Right lung (tissue), 5 donors: ENCODE results near the gene MAP4K3. TPM values are rescaled to one million over a fixed set of nuclear protein-coding genes. Genes with fewer than 3 reads are reported as not detected.

ENCODE experiments used
- DNase-seq, 2 donors: peaks; one replicate each; pipeline ENCODE4 v3.0.0-alpha.2; 2013
- polyA plus RNA-seq, 5 donors: library from polyadenylated mRNA; unstranded; fragments of 120-200 nt; gene quantifications; one replicate each; pipeline versions ENCODE4 v1.2.1 to v1.2.3, GENCODE V29; 2013; ENCODE audit warnings: inconsistent platforms in 1 of 5, low replicate concordance in 1 of 5; ENCODE audit not compliant: insufficient read length in 5 of 5, insufficient read depth in 1 of 5

The MAP4K3 gene
- polyA plus RNA-seq, 5 donors, result 43.5 to 82.7 (median 65.4) TPM

GRCh38 chr2:39308778-39309177, 128.3 kb downstream of the MAP4K3 start:
- DNase-seq, result no peak

GRCh38 chr2:39306626-39307025, 130.5 kb downstream of the MAP4K3 start:
- no peak for DNase-seq

GRCh38 chr2:39304729-39305128, 132.4 kb downstream of the MAP4K3 start:
- DNase-seq, result no peak

GRCh38 chr2:39304200-39304599, 132.9 kb downstream of the MAP4K3 start:
- DNase-seq, result no peak

- DNase-seq, result no peak
Measured at GRCh38 chr2:39301352-39301751, 135.7 kb downstream of the MAP4K3 start.

- peak in 1 of 2 donors; percentile 6 for DNase-seq
Measured at GRCh38 chr2:39300044-39300978, 136.8 kb downstream of the MAP4K3 start.

GRCh38 chr2:39290433-39290832, 146.7 kb downstream of the MAP4K3 start:
- no peak for DNase-seq

- no peak for DNase-seq
Measured at GRCh38 chr2:39289609-39290008, 147.5 kb downstream of the MAP4K3 start.

GRCh38 chr2:39283561-39283960, 153.5 kb downstream of the MAP4K3 start:
- no peak for DNase-seq

GRCh38 chr2:39281391-39281790, 155.7 kb downstream of the MAP4K3 start:
- no peak for DNase-seq

- DNase-seq, result no peak
Measured at GRCh38 chr2:39275016-39275415, 162.1 kb downstream of the MAP4K3 start.

GRCh38 chr2:39269941-39270340, 167.1 kb downstream of the MAP4K3 start:
- peak; percentile 22 to 24 for DNase-seq

- no peak for DNase-seq
Measured at GRCh38 chr2:39266916-39267434, 170.1 kb downstream of the MAP4K3 start.

GRCh38 chr2:39266139-39266805, 170.8 kb downstream of the MAP4K3 start:
- DNase-seq, result no peak

GRCh38 chr2:39265315-39265714, 171.8 kb downstream of the MAP4K3 start:
- no peak for DNase-seq

GRCh38 chr2:39264733-39265132, 172.4 kb downstream of the MAP4K3 start:
- DNase-seq, result no peak

- no peak for DNase-seq
Measured at GRCh38 chr2:39260087-39260486, 177.0 kb downstream of the MAP4K3 start.

GRCh38 chr2:39256040-39256439, 181.0 kb downstream of the MAP4K3 start:
- DNase-seq, result no peak

- DNase-seq, result no peak
Measured at GRCh38 chr2:39252888-39253518, 184.1 kb downstream of the MAP4K3 start.

GRCh38 chr2:39247512-39248043, 189.5 kb downstream of the MAP4K3 start:
- DNase-seq, result no peak

GRCh38 chr2:39246382-39246980, 190.6 kb downstream of the MAP4K3 start:
- DNase-seq, result no peak
